ENCODE data around the gene PRDM16. TPM values are rescaled to one million over a fixed set of nuclear protein-coding genes. Genes with fewer than 3 reads are reported as not detected.

Gene PRDM16
- polyA plus RNA-seq (under 0.01 to 0.05 TPM in 2 of 3 replicates, not detected in the other), polyA minus RNA-seq (not detected in 3 replicates)
- polyA plus RNA-seq (2011; ENCODE audit: low read depth) = not detected
- polyA plus RNA-seq (2011; cell fraction: cytosol; rRNA removed) = 0.03 TPM in 1 of 2 replicates, not detected in the other
- 0.07 and 0.41 TPM in 2 replicates for polyA plus RNA-seq (2011; cell fraction: nucleus; rRNA removed)
- not detected in 2 replicates for polyA plus RNA-seq (2012; ENCODE audit: low replicate concordance)
- polyA minus RNA-seq (2011; cell fraction: cytosol; rRNA and poly(A)+ RNA removed) = not detected
- polyA minus RNA-seq (2011; cell fraction: nucleus; rRNA and poly(A)+ RNA removed) = not detected in 2 replicates

DNA sequence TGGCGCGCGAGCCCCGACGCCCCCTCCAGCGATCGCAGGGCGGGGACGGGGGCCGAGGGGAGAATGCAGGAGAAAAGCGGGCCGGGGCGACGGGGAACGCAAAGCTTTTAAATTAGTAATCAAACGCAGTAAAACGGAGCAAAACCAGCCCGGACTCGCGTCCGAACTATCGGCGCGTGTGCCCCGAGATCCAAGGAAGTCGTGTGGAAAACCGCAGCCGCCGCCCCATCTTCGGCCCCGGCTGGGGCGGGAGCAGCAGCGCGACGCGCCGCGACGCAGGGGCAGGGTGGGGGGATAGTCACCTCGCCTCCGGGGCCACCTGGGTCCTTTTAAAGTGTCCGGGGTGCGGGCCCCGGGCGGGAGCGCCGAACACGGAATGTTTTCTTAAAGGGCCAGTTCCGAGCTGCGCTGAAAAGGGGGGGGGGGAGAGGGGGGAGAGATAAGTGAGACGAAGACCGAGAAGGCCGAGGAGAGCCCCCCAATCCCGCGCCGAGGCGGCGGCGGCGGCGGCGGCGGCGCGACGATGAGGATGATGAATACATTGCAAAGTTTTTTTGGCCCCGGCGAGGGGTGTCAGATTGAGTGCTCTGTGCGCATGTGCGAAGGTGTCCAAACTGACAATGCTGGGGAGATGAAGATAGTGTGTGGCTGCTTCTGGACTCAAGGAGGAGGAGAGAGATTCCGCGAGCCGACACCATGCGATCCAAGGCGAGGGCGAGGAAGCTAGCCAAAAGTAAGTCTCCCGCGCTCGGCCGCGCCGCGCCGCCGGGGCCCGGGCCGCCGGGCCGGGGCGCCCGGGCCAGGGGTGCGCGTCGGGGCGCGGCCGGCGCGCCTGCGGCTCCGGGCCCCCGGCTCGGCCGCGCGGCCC, at the start of gene PRDM16:
Gene PRDM16 (plus strand): TSS at position 640 of the 868 bp plus-strand sequence. CDS start 57 bp downstream, at position 697.
- peak within 1 kb of the TSS; percentile 62 for H3K4me2 ChIP-seq (ENCODE audit: control insufficient read depth, extremely low read depth, insufficient read depth, low read depth, low read length)
- peak within 1 kb of the TSS; percentile 13 to 67 (median 24) for H3K4me3 ChIP-seq (ENCODE audit: control insufficient read depth in 2 of 3, extremely low read depth in 1 of 3, insufficient read depth in 2 of 3, low read depth in 1 of 3, low read length in 3 of 3)
- H3K4me1 ChIP-seq (ENCODE audit: control insufficient read depth, extremely low read depth, insufficient read depth, low read length) = no peaks in the 10 kb centered on the region
- no peak within 1 kb of the TSS for H3K9ac ChIP-seq (ENCODE audit: control insufficient read depth, extremely low read depth, insufficient read depth, low read length)
- H4K20me1 ChIP-seq (ENCODE audit: control insufficient read depth, extremely low read depth, insufficient read depth, low read length) = no peaks in the 10 kb centered on the region
- H3K9me1 ChIP-seq (ENCODE audit: control insufficient read depth, extremely low read depth, insufficient read depth, low read length) = no peaks in the 10 kb centered on the region
- no peak within 1 kb of the TSS for H3K27ac ChIP-seq (ENCODE audit: control insufficient read depth, insufficient read depth, low read length)
- no peaks in the 10 kb centered on the region for H3K36me3 ChIP-seq (ENCODE audit: control insufficient read depth in 2 of 2, extremely low read depth in 1 of 2, insufficient read depth in 2 of 2, low read length in 2 of 2)
- H3K27me3 ChIP-seq (ENCODE audit: control insufficient read depth, extremely low read depth, insufficient read depth, low read length) = peaks cover 92% of the 10 kb centered on the region
- FAIRE-seq = no peak
- no peaks in the 10 kb centered on the region for H3K79me2 ChIP-seq (ENCODE audit: control insufficient read depth, insufficient read depth, low read length)
- peaks cover 4% of the 10 kb centered on the region for H3K9me3 ChIP-seq (ENCODE audit: control insufficient read depth, low read depth, low read length)
- dilution Hi-C loops (cut with MboI; ENCODE audit: extremely low pct_ligation_motif_present, low sequenced_read_pairs) = no loop called here
- TF ChIP-seq EZH2 (IDR thresholded peaks at IDR 0.05; ENCODE audit: low read length) (peak; percentile 76), CTCF (optimal IDR thresholded peaks at IDR 0.05 in 1 of 3, IDR thresholded peaks at IDR 0.05 in 1 of 3, conservative IDR thresholded peaks at IDR 0.05 in 1 of 3; ENCODE audit: extremely low read depth in 1 of 3, insufficient read depth in 2 of 3, low read length in 3 of 3) (no peak)
- no peak for DNase-seq (ENCODE audit: low read depth, low spot score)
- H2AFZ ChIP-seq (ENCODE audit: control insufficient read depth, low read length) = no peak within 1 kb of the TSS

DNA sequence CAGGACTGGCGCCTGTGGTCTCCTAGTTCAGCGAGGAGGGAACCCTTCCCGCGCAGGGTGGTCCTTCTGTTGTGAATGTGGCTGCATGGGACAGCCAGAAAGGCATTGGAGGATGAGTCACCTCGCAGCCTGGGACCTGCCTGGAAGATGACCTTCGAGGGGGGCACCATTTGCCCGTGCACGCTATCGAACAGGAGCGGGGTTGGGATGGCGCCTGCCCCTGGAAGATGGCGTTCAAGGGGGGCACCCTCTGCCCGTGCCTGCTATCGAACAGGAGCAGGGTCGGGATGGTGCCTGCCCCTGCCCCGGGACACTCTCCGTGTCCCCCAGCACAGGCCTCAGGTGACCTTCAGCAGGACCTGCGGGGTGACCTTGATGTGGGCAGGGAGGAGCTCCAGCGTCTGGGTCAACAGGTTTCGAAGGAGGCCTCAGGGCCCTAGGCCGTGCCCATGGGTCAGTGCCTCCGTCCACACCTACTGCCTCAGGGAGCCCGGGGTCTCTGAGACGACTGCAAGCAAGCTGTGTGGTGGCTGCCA, 49.4 kb upstream of the PRDM16 start:
- no peak overlapping the region for H2AFZ ChIP-seq (ENCODE audit: control insufficient read depth, low read length)
- H3K4me3 ChIP-seq (ENCODE audit: control insufficient read depth in 2 of 3, extremely low read depth in 1 of 3, insufficient read depth in 2 of 3, low read depth in 1 of 3, low read length in 3 of 3) = no peak overlapping the region
- TF ChIP-seq EZH2 (IDR thresholded peaks at IDR 0.05; ENCODE audit: low read length) (no peak), CTCF (optimal IDR thresholded peaks at IDR 0.05 in 1 of 3, IDR thresholded peaks at IDR 0.05 in 1 of 3, conservative IDR thresholded peaks at IDR 0.05 in 1 of 3; ENCODE audit: extremely low read depth in 1 of 3, insufficient read depth in 2 of 3, low read length in 3 of 3) (no peak)
- no peak for DNase-seq (ENCODE audit: low read depth, low spot score)
- H3K9ac ChIP-seq (ENCODE audit: control insufficient read depth, extremely low read depth, insufficient read depth, low read length) = no peak overlapping the region
- no peak for FAIRE-seq
- H3K4me1 ChIP-seq (ENCODE audit: control insufficient read depth, extremely low read depth, insufficient read depth, low read length) = no peaks in the 10 kb centered on the region
- H3K9me1 ChIP-seq (ENCODE audit: control insufficient read depth, extremely low read depth, insufficient read depth, low read length) = no peaks in the 10 kb centered on the region
- H3K27ac ChIP-seq (ENCODE audit: control insufficient read depth, insufficient read depth, low read length) = no peak overlapping the region
- no peaks in the 10 kb centered on the region for H4K20me1 ChIP-seq (ENCODE audit: control insufficient read depth, extremely low read depth, insufficient read depth, low read length)
- no peaks in the 10 kb centered on the region for H3K36me3 ChIP-seq (ENCODE audit: control insufficient read depth in 2 of 2, extremely low read depth in 1 of 2, insufficient read depth in 2 of 2, low read length in 2 of 2)
- dilution Hi-C loops (cut with MboI; ENCODE audit: extremely low pct_ligation_motif_present, low sequenced_read_pairs) = no loop called here
- no peaks in the 10 kb centered on the region for H3K27me3 ChIP-seq (ENCODE audit: control insufficient read depth, extremely low read depth, insufficient read depth, low read length)
- no peak overlapping the region for H3K4me2 ChIP-seq (ENCODE audit: control insufficient read depth, extremely low read depth, insufficient read depth, low read depth, low read length)
- H3K79me2 ChIP-seq (ENCODE audit: control insufficient read depth, insufficient read depth, low read length) = no peaks in the 10 kb centered on the region
- H3K9me3 ChIP-seq (ENCODE audit: control insufficient read depth, low read depth, low read length) = peaks cover 17% of the 10 kb centered on the region
